ENCODE data around the gene SPDYE2.
"Not testable (repeated sequence)": the region's sequence is repeated elsewhere in the genome, so short reads cannot be mapped to it uniquely, and the experiment has no call there.

SPDYE2 gene

GRCh38 chr7:102540604-102541003 lies 10.4 kb upstream of the SPDYE2 start:
- not testable (repeated sequence) for DNase-seq

GRCh38 chr7:102542083-102542482 lies 8.9 kb upstream of the SPDYE2 start:
- not testable (repeated sequence) for DNase-seq

DNA sequence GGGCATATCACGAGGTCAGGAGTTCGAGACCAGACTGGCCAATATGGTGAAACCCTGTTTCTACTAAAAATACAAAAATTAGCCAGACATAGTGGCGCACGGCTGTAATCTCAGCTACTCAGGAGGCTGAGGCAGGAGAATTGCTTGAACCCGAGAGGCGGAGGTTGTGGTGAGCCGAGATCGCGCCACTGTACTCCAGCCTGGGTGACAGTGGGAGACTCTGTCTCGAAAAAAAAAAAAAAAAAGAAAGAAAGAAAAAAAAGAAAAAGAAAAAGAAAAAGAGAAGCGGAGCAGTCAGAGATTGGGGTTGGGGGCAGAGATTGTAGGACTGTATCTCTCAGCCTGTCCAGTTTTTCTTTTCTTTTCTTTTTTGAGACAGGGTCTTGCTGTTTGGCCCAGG lies 8.3 kb upstream of the SPDYE2 start:
- DNase-seq, result not testable (repeated sequence)

DNA sequence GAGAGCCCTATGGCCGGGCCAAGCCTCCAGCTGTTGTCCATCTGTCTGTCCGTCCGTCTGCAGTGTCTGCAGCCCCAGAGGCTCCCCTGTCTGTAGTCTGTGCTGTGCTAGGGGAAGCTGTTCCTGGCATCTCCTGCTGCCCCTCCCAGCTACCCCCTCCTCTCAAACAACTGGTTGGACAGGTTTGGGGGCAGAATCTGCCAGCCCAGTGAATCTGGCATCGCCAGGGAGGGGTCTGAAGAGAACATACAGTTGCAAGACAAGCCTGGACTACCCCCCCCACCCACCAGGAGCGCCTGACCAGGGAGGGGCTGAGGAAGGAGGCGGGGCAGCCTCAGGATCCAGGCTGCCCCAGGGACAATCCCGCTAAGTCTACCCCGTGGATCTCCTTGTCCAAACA lies 7.4 kb upstream of the SPDYE2 start, which contains the start of gene UPK3BL2:
Gene UPK3BL2, minus strand, starts transcription at position 101 of the 400 bp plus-strand sequence. Its CDS starts 60 bp downstream, at position 41.
- DNase-seq, result not testable (repeated sequence)

GRCh38 chr7:102544372-102544771 lies 6.7 kb upstream of the SPDYE2 start:
- DNase-seq, result not testable (repeated sequence)

GRCh38 chr7:102545288-102545687 lies 5.7 kb upstream of the SPDYE2 start:
- not testable (repeated sequence) for DNase-seq

DNA sequence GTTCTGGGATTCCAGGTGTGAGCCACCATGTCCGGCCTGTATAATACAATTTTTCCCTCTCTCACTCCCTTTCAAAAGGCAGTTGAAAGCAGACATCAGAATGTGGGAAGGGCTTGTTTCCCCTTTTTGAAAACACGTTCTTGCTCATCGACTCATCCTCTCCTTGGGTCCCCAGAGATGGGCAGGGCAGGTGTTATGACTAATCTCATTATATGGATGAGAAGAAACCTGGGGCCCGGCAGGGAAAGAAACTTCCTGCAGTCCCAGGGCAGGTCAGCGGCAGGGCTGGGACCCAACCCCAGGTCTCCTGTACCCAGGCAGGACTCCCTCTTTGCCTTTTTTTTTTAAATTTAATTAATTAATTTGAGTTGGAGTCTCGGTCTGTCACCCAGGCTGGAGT lies 4.7 kb upstream of the SPDYE2 start:
- DNase-seq, result not testable (repeated sequence)

DNA sequence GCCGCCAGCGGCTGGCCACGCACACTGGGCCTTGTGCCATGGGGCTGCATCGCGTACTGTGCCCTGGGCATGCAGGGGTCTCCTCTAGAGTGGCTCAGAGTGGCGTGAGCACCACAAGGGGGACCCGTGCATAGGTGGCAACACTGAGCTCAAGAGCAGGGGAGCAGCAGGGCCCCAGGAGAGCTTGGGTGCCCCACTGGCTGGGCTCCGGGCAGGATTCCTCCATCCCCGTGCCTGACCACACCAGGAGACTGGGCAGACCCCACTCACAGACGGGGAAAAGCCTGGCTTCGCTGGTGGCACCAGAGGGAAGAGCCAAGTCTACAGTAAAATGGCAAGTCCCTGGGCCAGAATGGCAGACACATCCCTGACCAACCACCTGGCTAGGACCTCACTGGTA lies 17.6 kb downstream of the SPDYE2 start:
- DNase-seq, result not testable (repeated sequence)

GRCh38 chr7:102572261-102573239 lies 21.5 kb downstream of the SPDYE2 start, which contains the start of gene POLR2J3:
Gene POLR2J3, minus strand, starts transcription at chr7:102572583. Its CDS starts 62 bp downstream, at chr7:102572521.
- DNase-seq, result peak; percentile 97

GRCh38 chr7:102574607-102575006 lies 23.6 kb downstream of the SPDYE2 start:
- not testable (repeated sequence) for DNase-seq

- DNase-seq, result not testable (repeated sequence)
Observed at GRCh38 chr7:102576363-102576762, 25.3 kb downstream of the SPDYE2 start.

GRCh38 chr7:102577315-102578240 lies 26.6 kb downstream of the SPDYE2 start:
- not testable (repeated sequence) for DNase-seq

DNA sequence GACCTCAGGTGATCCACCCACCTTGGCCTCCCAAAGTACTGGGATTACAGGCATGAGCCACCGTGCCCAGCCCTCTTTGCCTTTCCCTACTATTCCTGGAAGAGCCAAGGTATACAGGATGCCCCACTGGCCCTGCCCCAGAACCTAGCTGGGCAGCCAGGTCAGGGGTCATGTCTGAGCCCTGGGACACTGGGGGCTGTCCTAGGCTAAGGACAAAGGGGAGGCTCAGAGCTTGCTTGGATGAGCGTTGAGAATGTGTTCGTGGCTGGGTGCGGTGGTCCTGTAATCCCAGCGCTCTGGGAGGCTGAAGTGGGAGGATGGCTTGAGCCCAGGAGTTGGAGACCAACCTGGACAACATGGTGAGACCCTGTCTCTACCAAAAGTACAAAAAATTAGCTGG lies 27.5 kb downstream of the SPDYE2 start:
- DNase-seq, result not testable (repeated sequence)

DNA sequence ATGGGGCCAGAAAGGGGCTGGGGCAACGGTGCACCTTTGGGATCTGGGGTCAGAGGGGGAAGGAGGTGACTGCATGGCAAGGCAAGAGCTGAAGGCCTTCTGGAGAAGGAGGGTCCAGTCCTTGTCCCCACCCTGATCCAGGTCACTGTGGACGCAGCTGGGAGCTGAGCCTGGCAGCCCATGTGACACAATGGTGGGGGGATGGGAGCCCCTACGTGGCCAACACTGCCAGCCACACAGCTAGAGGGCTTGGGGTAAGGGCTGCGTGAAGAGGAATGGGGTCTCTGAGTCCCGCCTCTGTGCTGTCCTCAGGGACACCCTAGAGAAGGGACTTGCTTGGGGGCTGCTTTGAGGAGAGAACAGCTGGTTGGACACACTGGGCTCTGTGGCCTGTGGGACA lies 30.7 kb downstream of the SPDYE2 start:
- DNase-seq, result not testable (repeated sequence)

GRCh38 chr7:102583495-102583894 lies 32.5 kb downstream of the SPDYE2 start:
- DNase-seq, result not testable (repeated sequence)

DNA sequence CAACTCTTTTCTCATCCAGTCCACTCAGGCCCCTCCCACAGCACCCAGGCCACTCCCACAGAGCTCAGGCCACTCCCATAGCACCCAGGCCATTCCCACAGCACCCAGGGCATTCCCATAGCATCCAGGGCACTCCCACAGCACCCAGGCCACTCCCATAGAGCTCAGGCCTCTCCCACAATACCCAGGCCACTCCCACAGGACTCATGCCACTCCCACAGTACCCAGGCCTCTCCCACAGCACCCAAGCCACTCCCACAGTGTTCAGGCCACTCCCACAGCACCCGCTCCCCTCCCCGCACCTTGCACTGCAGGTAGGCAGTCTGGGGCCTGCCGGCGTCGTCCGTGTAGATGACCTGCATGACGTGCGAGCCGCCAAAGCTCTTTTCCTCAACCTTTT lies 38.8 kb downstream of the SPDYE2 start:
- DNase-seq, result not testable (repeated sequence)

DNA sequence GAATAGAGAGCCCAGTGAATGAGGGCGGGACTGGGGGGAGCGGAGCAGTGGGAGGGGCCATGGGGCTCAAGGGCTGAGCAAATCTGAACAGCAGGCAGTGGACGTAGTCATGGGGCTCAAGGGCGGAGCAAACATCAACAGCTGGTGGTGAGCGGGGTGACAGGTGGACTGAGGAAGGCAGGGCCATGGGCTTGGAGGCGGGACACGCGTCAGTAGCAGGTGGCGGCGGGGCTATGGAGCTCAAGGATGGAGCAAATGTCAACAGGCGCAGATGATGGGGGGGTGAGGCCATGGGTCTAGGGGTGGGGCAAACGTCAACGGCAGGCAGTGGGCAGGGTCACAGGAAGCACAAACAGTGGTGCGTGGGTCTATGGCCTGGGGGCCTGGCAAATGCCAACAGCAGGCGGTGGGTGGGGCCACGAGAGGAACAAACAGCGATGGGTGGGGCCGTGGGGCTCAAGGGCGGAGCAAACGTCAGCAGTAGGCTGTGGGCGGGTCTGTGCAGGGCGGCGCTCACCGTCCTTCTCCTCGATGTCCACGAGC lies 41.5 kb downstream of the SPDYE2 start:
- DNase-seq, result peak; percentile 72

DNA sequence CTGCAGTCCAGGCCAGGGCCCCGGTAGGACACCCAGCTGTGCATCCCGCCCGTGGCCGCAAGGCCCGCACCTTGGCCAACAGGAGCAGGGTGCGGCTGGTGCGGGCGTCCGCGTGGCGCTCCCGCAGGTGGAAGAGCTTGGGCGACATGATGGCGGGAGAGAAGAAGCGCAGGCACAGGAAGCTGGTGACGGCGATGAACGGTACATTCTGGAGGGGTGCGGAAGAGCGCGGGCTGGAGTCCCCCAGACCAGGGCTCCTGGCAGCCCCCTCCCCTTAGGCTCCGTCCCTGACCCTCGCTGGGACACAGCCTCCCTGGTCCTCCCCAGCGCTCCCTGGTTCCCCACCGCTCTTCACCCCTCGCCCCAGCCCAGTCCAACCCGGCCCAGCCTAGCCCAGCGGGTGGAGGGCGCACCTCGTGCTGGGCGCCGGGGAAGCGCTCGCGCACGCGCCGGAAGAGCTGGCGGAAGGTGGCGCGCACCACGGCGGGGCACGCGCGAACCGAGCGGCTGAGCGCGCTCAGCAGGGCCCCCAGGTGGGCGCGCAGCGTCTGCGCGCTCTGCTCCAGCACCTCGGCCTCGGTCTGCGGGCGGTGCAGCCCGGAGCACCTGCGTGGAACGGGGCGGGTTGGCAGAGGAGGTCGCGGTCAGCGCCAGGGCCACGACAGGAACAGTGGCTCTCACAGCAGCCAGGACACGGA lies 42.8 kb downstream of the SPDYE2 start:
- DNase-seq, result not testable (repeated sequence)

GRCh38 chr7:102596036-102596435 lies 45.0 kb downstream of the SPDYE2 start:
- not testable (repeated sequence) for DNase-seq

GRCh38 chr7:102599699-102600098 lies 48.7 kb downstream of the SPDYE2 start:
- DNase-seq, result not testable (repeated sequence)

GRCh38 chr7:102602317-102602716 lies 51.3 kb downstream of the SPDYE2 start:
- DNase-seq, result not testable (repeated sequence)

Measured in CD4-positive, alpha-beta T cell treated with Interleukin-12 subunit alpha and Interleukin-12 subunit beta, for 1 hour (primary cell).